M059J (cell line): Measurements from ENCODE around the gene CYB5B. TPM values are rescaled to one million over a fixed set of nuclear protein-coding genes. Genes with fewer than 3 reads are reported as not detected.

Source experiments
- DNase-seq: peaks from one replicate; pipeline ENCODE4 v3.0.0-alpha.2; 2012; ENCODE audit warnings: low read depth
- total RNA-seq: library from RNA; depleted of rRNA; stranded (reverse); fragments of >200 nt; shearing (Covaris generic); gene quantifications from 2 replicates; pipeline ENCODE4 v1.2.3, GENCODE V29; 2014; rRNA removed

Gene CYB5B
- 132 and 206 TPM in 2 replicates for total RNA-seq

- DNase-seq: peak; percentile 100
Observed at GRCh38 chr16:69424053-69424934, at the start of gene CYB5B. Gene CYB5B (plus strand): TSS chr16:69424619. CDS start chr16:69424684, 65 bp downstream.

GRCh38 chr16:69376393-69377059, 47.9 kb upstream of the CYB5B start:
- no peak for DNase-seq

GRCh38 chr16:69378036-69378435, 46.4 kb upstream of the CYB5B start:
- no peak for DNase-seq

- DNase-seq: no peak
Observed at GRCh38 chr16:69378760-69379159, 45.7 kb upstream of the CYB5B start.

- no peak for DNase-seq
Observed at GRCh38 chr16:69381231-69381630, 43.2 kb upstream of the CYB5B start.

- no peak for DNase-seq
Observed at GRCh38 chr16:69382421-69382820, 42.0 kb upstream of the CYB5B start.

GRCh38 chr16:69384974-69385373, 39.4 kb upstream of the CYB5B start:
- no peak for DNase-seq

- DNase-seq: peak; percentile 61
Observed at GRCh38 chr16:69386596-69386995, 37.8 kb upstream of the CYB5B start.

- DNase-seq: no peak
Observed at GRCh38 chr16:69393898-69394849, 30.2 kb upstream of the CYB5B start.

- DNase-seq: no peak
Observed at GRCh38 chr16:69395859-69396186, 28.6 kb upstream of the CYB5B start.

GRCh38 chr16:69396187-69397061, 28.0 kb upstream of the CYB5B start:
- DNase-seq: peak; percentile 93

- peak; percentile 89 for DNase-seq
Observed at GRCh38 chr16:69397821-69398521, 26.4 kb upstream of the CYB5B start.

GRCh38 chr16:69399361-69399760, 25.1 kb upstream of the CYB5B start:
- peak; percentile 62 for DNase-seq

GRCh38 chr16:69402439-69402838, 22.0 kb upstream of the CYB5B start:
- no peak for DNase-seq

GRCh38 chr16:69404275-69404805, 20.1 kb upstream of the CYB5B start:
- DNase-seq: peak; percentile 93

GRCh38 chr16:69405326-69405725, 19.1 kb upstream of the CYB5B start:
- no peak for DNase-seq

GRCh38 chr16:69405757-69406156, 18.7 kb upstream of the CYB5B start:
- DNase-seq: no peak

- peak; percentile 54 for DNase-seq
Observed at GRCh38 chr16:69406780-69407331, 17.6 kb upstream of the CYB5B start.

- DNase-seq: no peak
Observed at GRCh38 chr16:69407702-69408323, 16.6 kb upstream of the CYB5B start.
